ENCODE data around the gene UBE2QL1.

UBE2QL1 gene

DNA sequence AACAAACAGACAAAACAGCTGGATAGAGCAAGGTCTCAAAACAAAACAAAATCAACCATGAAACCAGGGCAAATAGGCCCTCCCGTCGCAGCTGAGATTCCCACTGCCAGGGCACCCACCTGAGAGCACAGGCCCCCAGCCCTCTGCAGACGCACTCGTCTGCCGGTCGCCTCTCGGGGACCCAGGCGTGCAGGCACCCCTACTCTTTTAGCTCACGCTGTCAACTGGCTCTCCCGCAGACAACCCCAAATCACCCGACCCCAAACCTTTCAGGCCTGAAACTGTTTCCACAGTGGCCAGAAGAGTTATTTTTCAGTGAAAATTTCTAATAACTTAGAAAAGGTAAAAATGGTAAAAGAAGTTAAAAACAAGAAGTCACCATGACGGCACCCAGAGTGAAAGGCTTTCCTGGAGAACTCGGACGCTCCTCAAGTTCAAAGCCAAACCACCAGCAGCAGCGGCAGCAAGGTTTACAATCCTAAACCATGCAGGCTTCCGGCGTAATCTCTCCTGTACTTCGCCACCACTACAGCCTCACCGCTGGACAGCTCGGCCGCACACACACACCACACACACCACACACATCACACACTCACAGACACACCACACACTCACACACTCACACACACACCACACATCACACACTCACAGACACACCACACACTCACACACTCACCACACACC is 1.9 kb upstream of the UBE2QL1 start:
- Histone ChIP-seq H3K27me3 (peaks cover 83% of the 10 kb centered on the region), H3K36me3 (no peaks in the 10 kb centered on the region), H3K4me1 (ENCODE audit: control insufficient read depth in 1 of 2, insufficient read depth in 1 of 2, low read depth in 1 of 2, low read length in 1 of 2) (no peaks in the 10 kb centered on the region), H3K9me3 (no peaks in the 10 kb centered on the region), H3K27ac (no peak overlapping the region), H3K4me3 (ENCODE audit: low read depth in 1 of 2, low read length in 1 of 2) (no peak overlapping the region)
- TF ChIP-seq, protein P1, sequence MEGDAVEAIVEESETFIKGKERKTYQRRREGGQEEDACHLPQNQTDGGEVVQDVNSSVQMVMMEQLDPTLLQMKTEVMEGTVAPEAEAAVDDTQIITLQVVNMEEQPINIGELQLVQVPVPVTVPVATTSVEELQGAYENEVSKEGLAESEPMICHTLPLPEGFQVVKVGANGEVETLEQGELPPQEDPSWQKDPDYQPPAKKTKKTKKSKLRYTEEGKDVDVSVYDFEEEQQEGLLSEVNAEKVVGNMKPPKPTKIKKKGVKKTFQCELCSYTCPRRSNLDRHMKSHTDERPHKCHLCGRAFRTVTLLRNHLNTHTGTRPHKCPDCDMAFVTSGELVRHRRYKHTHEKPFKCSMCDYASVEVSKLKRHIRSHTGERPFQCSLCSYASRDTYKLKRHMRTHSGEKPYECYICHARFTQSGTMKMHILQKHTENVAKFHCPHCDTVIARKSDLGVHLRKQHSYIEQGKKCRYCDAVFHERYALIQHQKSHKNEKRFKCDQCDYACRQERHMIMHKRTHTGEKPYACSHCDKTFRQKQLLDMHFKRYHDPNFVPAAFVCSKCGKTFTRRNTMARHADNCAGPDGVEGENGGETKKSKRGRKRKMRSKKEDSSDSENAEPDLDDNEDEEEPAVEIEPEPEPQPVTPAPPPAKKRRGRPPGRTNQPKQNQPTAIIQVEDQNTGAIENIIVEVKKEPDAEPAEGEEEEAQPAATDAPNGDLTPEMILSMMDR (IDR thresholded peaks at IDR 0.05) = no peak

DNA sequence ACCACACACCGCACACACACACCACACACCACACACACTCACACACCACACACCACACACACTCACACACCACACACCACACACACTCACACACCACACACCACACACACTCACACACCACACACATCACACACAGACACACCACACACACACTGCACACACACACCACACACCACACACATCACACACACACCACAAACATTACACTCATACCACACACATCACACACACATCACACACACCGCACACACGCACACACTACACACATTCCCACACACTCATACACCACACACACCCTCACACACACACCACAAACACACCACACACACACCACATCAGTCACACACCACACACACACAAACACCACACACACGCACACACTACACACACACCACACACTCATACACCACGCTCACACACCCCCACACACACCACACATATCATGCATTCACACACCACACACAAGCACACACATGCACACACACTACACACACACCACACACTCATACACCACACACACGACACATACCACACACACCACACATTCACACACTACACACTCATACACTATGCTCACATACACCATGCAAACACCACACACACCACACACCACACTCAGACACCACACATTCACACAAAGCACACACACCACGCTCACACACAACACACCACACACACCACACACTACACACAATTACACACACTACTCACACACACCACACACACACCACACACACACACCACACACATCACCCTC is 1.1 kb upstream of the UBE2QL1 start:
- H3K36me3 ChIP-seq = no peaks in the 10 kb centered on the region
- H3K27me3 ChIP-seq = peaks cover 91% of the 10 kb centered on the region
- H3K9me3 ChIP-seq = no peaks in the 10 kb centered on the region
- H3K4me3 ChIP-seq (ENCODE audit: low read depth in 1 of 2, low read length in 1 of 2) = no peak overlapping the region
- no peaks in the 10 kb centered on the region for H3K4me1 ChIP-seq (ENCODE audit: control insufficient read depth in 1 of 2, insufficient read depth in 1 of 2, low read depth in 1 of 2, low read length in 1 of 2)
- TF ChIP-seq, protein P1 (IDR thresholded peaks at IDR 0.05) = no peak
- H3K27ac ChIP-seq = no peak overlapping the region

DNA sequence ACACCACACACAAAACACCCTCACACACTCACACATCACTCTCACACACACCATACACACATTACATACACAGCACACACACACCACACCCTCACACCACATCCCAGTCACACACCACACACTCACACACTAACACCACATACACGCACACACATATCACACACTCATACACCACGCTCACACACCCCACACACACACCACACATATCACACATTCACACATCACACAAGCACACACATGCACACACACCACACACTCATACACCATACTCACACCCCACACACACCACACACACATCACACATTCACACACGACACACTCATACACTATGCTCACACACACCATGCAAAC is 543 bp upstream of the UBE2QL1 start:
- H3K4me3 ChIP-seq (ENCODE audit: low read depth in 1 of 2, low read length in 1 of 2) = no peak overlapping the region
- no peaks in the 10 kb centered on the region for H3K9me3 ChIP-seq
- no peaks in the 10 kb centered on the region for H3K4me1 ChIP-seq (ENCODE audit: control insufficient read depth in 1 of 2, insufficient read depth in 1 of 2, low read depth in 1 of 2, low read length in 1 of 2)
- H3K36me3 ChIP-seq = no peaks in the 10 kb centered on the region
- H3K27me3 ChIP-seq = peaks cover 96% of the 10 kb centered on the region
- TF ChIP-seq, protein P1 (IDR thresholded peaks at IDR 0.05) = no peak
- no peak overlapping the region for H3K27ac ChIP-seq

DNA sequence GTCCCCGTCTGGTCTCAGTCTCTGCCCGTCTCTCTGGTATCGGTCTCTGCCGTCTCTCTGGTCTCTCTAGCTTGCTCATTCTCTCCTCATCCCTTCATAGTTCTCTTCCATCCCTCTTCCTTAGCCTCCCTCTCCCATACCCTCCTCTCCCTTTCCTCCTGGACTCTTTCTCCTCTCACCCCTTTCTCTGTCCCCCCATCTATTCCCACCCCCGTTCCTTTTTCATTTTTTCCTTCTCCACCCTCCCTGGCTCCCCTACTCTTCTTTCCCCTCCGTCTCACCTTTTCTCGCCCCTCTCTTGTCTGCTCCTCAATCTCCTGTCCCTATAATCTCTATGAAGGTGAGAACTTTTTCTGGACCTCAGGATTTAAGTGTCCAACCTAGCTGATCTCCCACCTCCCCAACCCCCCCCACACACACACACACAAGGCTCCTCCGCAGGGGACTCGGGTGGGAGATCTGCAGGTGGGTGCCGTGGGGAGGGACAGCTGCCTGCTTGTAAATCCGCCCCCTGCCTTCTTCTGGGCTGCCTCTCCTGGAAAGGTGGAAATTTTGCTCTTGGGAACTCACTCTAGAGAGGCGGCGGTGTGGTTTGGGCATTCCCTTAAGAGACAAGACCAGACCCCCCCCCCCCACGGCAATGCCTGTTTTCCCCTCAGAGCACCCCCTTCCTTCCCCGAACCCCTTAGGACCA is 953 bp downstream of the UBE2QL1 start:
- Histone ChIP-seq H3K9me3 (no peaks in the 10 kb centered on the region), H3K4me3 (ENCODE audit: low read depth in 1 of 2, low read length in 1 of 2) (no peak overlapping the region), H3K36me3 (no peaks in the 10 kb centered on the region), H3K27ac (no peak overlapping the region), H3K4me1 (ENCODE audit: control insufficient read depth in 1 of 2, insufficient read depth in 1 of 2, low read depth in 1 of 2, low read length in 1 of 2) (no peaks in the 10 kb centered on the region), H3K27me3 (peaks cover 100% of the 10 kb centered on the region)
- TF ChIP-seq, protein P1 (IDR thresholded peaks at IDR 0.05) = no peak

DNA sequence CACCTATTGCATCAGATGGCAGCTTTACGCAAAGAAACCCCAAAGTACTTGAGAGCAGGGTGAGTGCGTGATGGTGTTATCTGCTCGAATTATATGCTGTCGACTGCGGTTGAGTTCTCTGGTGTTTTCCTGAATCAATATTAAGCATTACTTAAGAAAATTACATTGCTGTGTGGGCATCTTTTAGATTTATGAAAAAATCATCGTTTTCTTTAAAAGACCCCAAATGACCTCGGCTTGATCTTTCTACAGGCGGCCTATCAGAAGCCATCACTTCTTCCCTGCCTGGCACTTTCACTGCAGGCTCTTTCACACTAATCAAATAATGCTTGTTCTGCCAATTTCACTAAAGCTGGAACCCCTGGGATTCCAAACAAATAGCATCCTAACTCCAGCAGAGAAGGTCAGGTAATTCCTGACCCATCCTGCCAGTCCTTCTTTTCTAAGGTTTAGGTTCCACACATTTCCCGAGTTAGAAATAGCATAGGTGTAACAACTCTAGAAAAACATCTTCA is 1.7 kb downstream of the UBE2QL1 start:
- H3K36me3 ChIP-seq = no peaks in the 10 kb centered on the region
- TF ChIP-seq, protein P1 (IDR thresholded peaks at IDR 0.05) = no peak
- H3K9me3 ChIP-seq = no peaks in the 10 kb centered on the region
- H3K4me1 ChIP-seq (ENCODE audit: control insufficient read depth in 1 of 2, insufficient read depth in 1 of 2, low read depth in 1 of 2, low read length in 1 of 2) = no peaks in the 10 kb centered on the region
- H3K27me3 ChIP-seq = peaks cover 100% of the 10 kb centered on the region
- no peak overlapping the region for H3K4me3 ChIP-seq (ENCODE audit: low read depth in 1 of 2, low read length in 1 of 2)
- H3K27ac ChIP-seq = no peak overlapping the region

Measured in neutrophil (primary cell).